ENCODE data around the gene NTSR2. TPM values are rescaled to one million over a fixed set of nuclear protein-coding genes. Genes with fewer than 3 reads are reported as not detected.

Gene NTSR2
- total RNA-seq, 4 donors from 2014 or later = 0.87 to 4.2 (median 2.1) TPM; not detected in 1

- Histone ChIP-seq H3K4me3 (no peak overlapping the region), H3K27me3 (peaks cover 0 to under 1% of the 10 kb centered on the region in 2 donors), H3K36me3 (no peaks in the 10 kb centered on the region), H3K27ac (no peak overlapping the region), H3K9me3 (no peaks in the 10 kb centered on the region), H3K4me1 (peaks cover 0 to 38% (median 34%) of the 10 kb centered on the region in 4 donors)
- no peak for DNase-seq (ENCODE audit: low spot score in 2 of 2)
- no peak for TF ChIP-seq POLR2A (IDR thresholded peaks at IDR 0.05)
- no peak for TF ChIP-seq CTCF (IDR thresholded peaks at IDR 0.05)
- TF ChIP-seq EP300 (IDR thresholded peaks at IDR 0.05) = no peak
- 84 to 87% methylated on average over 4 of the region's 4 CpGs for WGBS, 2 donors
Measured at GRCh38 chr2:11683966-11684365, 14.0 kb upstream of the NTSR2 start.

- Histone ChIP-seq H3K4me3 (no peak overlapping the region), H3K27ac (no peak overlapping the region), H3K36me3 (no peaks in the 10 kb centered on the region), H3K4me1 (peaks cover 0 to 33% (median 29%) of the 10 kb centered on the region in 4 donors), H3K9me3 (no peaks in the 10 kb centered on the region), H3K27me3 (peaks cover 0 to 4% of the 10 kb centered on the region in 2 donors)
- TF ChIP-seq CTCF (IDR thresholded peaks at IDR 0.05) (no peak), EP300 (IDR thresholded peaks at IDR 0.05) (no peak), POLR2A (IDR thresholded peaks at IDR 0.05) (no peak)
- no peak for DNase-seq (ENCODE audit: low spot score in 2 of 2)
- WGBS, 2 donors = 50 to 53% methylated on average over 9 of the region's 9 CpGs
Measured at GRCh38 chr2:11683476-11683875, 13.5 kb upstream of the NTSR2 start.

- Histone ChIP-seq H3K36me3 (no peaks in the 10 kb centered on the region), H3K27me3 (peaks cover 0 to 4% of the 10 kb centered on the region in 2 donors), H3K4me3 (no peak overlapping the region), H3K27ac (peak overlapping the region in 1 of 4 donors; percentile 81), H3K4me1 (peaks cover 0 to 26% (median 22%) of the 10 kb centered on the region in 4 donors), H3K9me3 (no peaks in the 10 kb centered on the region)
- TF ChIP-seq EP300 (IDR thresholded peaks at IDR 0.05) (no peak), CTCF (IDR thresholded peaks at IDR 0.05) (no peak), POLR2A (IDR thresholded peaks at IDR 0.05) (no peak)
- 93 to 94% methylated on average over 8 of the region's 8 CpGs for WGBS, 2 donors
- DNase-seq (ENCODE audit: low spot score in 2 of 2) = no peak
Measured at GRCh38 chr2:11682590-11682915, 12.6 kb upstream of the NTSR2 start.

- Histone ChIP-seq H3K4me3 (no peak overlapping the region), H3K9me3 (no peaks in the 10 kb centered on the region), H3K4me1 (peaks cover 0 to 26% (median 22%) of the 10 kb centered on the region in 4 donors), H3K27me3 (peaks cover 0 to 4% of the 10 kb centered on the region in 2 donors), H3K27ac (peak overlapping the region in 3 of 4 donors; percentile 51 to 86 (median 81)), H3K36me3 (no peaks in the 10 kb centered on the region)
- DNase-seq (ENCODE audit: low spot score in 2 of 2) = no peak
- TF ChIP-seq CTCF (IDR thresholded peaks at IDR 0.05) (peak; percentile 50 to 65 (median 56)), POLR2A (IDR thresholded peaks at IDR 0.05) (no peak)
- 68 to 74% methylated on average over 30 to 31 of the region's 31 CpGs for WGBS, 2 donors
Measured at GRCh38 chr2:11681722-11682589, 12.0 kb upstream of the NTSR2 start.

Measured in tibial nerve (tissue), 4 donors.